GM19438 (cell line): Measurements from ENCODE around the gene ATM.
"Not testable (repeated sequence)": the region's sequence is repeated elsewhere in the genome, so short reads cannot be mapped to it uniquely, and the experiment has no call there.

ENCODE experiments used
- ATAC-seq: cut with Tn5 transposase; IDR thresholded peaks from one replicate; pipeline ENCODE4 v1.9.1; 2021; ENCODE audit warnings: low read depth; ENCODE audit not compliant: unreplicated experiment

ATM gene

DNA sequence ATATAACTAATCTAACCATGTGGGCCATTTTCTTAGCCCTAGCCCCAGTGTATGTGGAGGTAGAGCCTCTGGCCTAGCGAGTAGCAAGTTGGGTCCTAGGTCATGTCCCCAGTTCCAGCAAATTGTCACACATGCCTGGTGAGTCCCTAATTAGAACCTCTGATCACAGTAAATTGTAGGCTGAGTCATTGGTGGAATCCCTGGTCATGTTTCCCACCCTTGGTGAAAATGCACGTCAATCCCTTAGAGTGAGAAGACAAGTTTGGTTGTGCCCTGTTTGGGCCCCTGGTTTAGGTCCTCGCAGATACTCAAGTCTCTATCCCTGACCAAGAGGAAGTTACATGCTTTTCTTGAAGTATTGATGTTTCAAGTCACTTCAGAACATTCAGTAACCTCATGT, 46.7 kb downstream of the ATM start:
- ATAC-seq = no peak

DNA sequence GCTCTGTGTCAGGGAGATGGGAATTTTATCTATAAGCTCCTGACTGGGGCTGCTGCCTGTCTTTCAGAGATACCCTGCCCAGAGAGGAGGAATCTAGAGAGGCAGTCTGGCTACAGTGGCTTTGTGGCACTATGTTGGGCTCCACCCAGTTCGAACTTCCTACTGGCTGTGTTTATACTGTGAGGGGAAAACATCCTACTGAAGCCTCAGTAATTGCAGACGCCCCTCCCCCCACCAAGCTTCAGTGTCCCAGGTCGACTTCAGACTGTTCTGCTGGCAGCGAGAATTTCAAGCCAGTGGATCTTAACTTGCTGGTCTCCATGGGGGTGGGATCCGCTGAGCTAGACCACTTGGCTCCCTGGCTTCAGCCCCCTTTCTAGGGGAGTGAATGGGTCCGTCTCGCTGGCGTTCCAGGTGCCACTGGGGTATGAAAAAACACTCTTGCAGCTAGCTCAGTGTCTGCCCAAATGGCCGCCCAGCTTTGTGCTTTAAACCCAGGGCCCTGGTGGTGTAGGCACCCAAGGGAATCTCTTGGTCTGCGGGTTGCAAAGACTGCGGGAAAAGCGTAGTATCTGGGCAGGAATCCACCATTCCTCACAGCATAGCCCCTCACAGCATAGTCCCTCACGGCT, 54.2 kb downstream of the ATM start:
- not testable (repeated sequence) for ATAC-seq

DNA sequence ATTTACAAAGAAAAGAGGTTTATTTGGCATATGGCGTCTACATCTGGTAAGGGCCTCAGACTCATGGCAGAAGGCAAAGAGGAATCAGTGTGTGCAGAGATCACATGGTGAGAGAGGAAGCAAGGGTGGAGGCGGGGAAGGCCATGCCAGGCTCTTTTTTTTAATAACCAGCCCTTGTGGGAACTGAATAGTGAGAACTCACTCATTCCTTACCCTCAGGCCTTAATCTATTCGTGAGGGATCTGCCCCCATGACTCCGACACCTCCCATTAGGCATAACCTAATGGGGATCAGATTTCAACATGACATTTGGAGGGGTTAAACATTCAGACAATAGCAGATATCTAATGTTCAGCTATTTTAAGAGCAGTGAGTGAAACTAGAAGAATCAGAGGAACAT, 55.7 kb downstream of the ATM start:
- no peak for ATAC-seq

DNA sequence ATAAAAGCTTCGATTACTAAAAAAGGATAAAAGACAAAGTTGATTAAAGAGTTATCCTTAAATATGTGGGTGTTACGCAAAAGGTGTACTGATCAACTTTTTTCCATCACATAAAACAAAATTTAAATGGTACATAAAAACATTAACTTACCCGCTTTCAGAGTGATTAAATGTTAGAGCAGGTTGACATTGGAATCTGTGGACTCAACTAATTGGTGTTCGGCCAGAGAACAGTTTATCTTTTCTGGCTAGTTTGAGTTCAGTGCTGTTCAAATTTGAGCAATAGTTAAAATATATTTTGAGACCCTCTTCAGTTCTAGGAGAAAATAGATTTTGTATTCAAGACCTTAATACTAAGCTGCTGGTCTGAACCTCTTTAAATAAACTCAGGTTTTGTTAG, 56.1 kb downstream of the ATM start:
- no peak for ATAC-seq

DNA sequence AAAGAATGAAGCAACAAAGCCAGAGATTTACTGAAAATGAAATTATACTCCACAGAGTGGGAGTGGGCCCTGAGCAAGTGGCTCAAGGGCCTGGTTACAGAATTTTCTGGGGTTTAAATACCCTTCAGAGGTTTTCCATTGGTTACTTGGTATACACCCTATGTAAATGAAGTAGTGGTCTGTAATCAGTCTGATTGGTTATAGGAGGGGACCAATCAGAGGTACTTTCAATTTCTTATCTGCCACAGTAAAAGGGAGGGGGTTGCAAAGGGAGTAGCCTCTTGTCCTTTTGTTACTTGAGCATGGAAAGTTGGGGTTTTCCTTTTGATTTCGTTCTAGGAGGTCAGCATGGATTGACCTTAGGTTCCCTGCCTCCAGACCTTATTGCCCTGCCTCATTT, 63.5 kb downstream of the ATM start:
- ATAC-seq = no peak

DNA sequence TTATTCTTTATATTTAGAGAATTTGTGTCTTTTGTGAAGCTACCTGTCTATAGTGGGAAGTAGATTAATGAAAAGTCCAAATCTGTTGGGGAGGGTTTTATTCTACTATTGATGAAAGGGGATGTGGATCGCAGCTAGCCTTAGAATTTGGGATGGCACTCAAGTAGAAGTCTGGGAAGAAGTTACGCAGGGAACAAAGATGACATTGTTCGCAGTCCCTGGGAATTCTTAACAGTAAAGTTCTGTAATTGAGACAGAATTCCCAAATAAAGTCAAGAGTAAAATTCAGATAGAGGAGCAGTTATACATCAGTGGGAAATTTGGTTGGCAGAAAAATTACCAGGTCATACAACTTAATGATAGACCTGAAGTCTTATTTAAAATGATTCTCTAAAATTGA, 64.1 kb downstream of the ATM start:
- no peak for ATAC-seq

DNA sequence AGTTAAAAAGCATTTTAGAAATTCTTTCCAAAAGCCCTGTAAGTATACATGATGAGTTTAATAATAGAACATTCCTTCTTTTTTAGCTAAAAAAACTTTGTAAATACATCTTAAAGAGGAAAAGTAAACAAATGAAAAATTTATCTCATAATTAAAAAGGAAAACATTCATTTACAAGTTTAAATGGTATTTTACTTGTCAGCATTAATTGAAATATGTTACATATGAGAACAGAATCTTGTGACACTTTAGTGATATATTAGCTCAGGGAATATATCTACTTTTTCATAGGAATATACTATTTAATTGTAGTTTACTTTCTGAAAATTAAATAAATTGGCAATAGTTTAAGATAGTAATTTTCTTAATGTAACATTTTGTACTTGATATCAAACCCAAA, 66.2 kb downstream of the ATM start:
- ATAC-seq = not testable (repeated sequence)

DNA sequence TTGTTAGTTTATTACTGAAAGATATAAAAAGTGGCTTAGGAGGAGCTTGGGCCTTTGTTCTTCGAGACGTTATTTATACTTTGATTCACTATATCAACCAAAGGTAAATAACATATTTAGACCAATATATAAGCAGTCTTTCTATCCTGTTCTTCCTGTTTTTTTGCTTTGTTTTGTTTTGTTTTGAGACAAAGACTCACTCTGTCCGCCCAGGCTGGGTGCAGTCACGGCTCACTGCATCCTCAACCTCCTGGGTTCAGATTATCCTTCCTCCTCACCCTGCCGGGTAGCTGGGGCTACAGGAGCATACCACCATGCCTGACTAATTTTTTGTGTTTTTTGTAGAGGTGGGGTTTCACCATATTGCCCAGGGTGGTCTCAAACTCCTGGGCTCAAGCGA, 66.8 kb downstream of the ATM start:
- ATAC-seq = peak; percentile 85

DNA sequence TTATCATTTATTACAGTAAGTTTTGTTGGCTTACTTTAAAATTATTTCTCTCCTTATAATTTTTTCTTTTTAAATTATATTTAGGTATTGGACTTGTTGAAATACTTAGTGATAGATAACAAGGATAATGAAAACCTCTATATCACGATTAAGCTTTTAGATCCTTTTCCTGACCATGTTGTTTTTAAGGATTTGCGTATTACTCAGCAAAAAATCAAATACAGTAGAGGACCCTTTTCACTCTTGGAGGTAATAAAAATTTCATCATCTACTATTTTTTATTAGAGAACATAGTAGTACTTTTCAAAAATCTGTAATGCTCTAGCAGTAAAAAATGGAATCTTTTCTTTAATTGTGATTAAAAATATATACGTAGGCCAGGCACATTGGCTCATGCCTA, 70.4 kb downstream of the ATM start:
- no peak for ATAC-seq

DNA sequence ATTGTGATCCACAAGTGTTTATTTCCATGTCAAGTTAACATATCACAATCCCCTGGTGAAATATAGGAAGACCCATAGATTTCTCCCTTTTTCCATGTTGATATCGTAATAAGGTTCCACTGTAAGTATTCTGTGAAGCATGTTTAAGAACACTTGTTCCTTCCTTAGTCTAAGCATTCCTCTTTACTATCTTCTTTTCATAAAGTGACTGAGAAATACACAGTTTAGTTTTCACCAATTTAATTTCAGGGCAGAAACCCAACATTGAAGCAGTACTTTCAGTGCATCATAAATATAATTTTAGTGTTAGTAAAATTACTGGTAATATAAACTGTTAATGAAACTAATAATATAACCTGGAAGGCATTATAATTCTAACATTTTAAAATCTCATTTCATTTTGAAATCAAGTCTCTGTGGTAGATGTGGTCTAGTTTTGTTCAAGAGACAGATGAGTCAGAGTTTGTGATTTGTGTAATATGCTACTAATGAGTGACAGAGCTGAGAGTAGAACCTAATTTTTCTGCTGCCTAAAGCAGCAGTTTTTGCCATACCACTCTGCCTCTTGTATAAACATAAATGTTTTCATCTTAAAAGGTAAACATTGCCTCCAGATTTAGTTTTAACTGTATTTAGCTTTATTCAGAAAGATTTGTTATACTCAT, 79.4 kb downstream of the ATM start:
- peak; percentile 80 for ATAC-seq

DNA sequence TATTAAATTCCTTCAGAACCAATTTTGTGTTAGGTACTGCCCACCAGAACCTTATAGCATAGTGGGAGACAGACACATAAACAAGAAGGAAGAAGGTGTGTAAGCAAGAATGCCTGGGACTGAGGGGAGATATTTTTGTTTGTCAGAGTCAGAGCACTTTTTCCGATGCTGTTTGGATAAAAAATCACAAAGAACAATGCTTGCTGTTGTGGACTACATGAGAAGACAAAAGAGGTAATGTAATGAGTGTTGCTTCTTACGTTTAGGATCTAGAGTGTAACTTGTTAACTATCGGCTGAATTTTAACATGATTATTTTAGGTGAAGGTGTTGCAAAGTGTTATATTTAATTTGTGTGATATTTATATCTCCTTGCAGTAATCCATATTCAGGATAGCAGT, 84.9 kb downstream of the ATM start:
- ATAC-seq = no peak

DNA sequence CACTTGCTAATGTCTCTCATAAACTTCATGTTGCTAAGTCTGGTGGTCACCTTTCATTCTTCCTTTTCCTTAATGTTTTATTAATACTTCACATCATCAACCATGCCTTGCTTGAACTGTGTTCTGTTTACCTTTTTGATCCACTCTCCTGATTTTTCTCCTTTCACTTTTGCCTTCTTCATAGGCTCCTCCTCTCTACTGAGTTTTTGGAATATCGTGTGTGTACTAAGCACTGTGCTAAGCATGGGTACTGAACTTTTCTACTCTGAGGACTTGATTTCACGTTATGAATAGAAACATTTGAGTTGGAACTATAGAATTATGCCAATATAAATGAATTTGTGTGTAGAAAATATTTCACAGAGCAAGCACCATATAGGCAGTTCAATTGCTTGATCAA, 90.6 kb downstream of the ATM start:
- no peak for ATAC-seq

DNA sequence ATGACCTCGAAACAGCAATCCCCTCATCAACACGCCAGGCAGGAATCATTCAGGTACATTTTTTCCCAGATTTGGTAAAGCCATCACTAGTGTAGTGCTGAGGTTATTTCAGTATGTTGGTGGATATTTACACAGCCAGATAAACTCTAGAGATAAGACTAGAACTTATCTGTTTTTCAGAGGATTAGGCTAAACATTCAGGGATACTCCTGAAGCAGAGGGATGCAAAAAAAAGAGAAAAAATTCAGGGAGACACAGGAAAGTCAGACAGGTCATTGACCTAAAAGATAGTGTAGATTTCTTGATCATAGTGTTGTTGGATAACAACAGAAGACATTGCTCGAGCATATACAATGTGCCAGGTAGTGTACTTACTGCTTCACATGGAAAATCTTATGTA, 93.2 kb downstream of the ATM start:
- ATAC-seq = no peak

DNA sequence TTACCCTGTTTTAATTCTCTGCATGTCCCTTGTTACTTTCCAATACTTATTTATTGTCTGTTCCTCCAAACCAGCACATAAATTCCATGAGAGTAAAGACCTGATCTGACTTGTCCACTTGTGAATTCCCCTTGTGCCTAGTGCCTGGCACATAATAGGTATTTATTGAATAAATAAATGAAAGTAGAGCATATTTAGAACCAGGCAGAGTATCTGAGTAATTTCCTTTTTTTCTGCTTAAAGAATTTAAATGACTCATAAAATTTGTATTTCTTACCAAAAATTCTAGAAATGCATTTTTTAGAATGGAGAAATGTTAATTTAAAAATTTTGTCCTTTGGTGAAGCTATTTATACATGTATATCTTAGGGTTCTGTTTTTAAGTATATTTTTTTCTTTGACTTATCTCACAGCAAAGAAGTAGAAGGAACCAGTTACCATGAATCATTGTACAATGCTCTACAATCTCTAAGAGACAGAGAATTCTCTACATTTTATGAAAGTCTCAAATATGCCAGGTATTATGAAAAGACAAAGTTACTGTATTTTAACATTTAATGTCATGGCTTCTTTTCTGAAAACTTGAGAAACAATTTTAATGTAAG, 96.8 kb downstream of the ATM start:
- no peak for ATAC-seq

DNA sequence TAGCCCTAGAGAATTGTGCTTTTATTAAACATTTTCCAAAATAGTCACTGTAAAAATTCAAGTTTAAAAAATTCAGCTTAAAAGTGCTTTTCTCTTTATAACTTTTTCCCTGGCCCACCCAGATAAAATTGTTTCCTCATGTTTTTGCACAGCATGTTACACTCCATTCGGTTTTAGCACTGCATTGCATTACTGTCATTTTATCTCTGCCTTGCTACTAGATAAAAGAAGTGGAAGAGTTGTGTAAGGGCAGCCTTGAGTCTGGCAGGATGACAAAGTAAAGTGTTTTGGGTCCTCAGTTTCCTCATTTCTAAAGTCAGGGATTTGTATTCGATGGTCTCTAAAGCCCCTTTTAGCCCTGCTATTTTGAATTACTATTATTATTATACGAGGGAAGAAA, 99.8 kb downstream of the ATM start:
- no peak for ATAC-seq

DNA sequence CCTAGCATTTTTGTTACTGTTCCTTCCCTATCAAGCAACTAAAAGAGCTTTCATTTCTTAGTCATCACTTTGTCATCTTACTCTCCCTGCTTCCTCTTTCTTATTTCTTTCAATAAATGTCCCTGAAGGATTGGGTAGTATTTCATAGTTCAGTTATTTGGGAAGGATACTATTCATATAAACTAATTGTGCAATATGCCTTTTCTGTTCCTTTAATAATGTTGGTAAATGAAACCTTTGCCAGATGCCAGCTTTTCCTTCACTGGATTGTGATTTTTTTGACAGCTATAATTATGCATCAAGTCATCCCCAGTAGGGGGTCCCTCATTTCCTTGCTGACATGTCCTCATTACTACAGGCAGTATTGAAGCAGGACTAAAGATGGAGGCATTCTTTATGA, 101.7 kb downstream of the ATM start:
- no peak for ATAC-seq

DNA sequence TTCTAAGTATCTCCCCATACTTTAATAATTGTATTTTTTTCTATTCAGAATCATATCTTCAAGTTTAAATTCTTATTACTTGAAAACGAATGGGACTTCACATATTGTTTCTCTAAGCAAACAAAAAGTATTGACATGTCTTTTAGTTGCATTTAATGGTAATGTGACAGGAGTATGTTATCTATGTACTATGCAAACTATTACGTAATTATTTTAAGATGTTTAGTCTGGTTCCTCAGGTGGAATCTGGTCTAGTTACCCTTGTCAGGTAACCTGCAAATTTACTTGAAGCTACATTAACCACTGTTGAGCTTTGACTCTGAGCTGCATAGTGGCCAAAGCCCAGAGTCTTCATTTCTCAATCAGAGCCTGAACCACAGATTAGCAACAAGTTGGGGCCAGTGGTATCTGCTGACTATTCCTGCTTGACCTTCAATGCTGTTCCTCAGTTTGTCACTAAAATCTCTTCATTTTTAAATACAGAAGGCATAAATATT, 110.6 kb downstream of the ATM start:
- ATAC-seq = no peak

DNA sequence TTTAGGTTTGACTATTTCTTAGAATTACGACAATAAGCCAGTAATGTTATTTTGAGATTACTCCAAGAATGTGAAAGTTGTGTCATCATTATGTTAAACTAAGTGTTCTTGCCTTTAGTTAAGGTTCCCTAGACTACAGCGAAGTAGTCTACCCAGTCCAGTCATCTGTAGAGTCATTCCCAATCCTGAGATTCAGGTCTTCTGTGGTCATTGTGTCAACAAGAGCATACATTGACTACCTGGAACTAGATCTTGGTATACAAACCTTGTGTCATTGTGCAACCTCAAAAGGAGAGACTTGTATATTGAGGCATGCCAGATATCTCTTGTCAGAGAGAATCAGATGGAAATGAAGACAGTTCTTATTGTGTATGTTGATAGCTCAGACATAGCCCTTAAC, 115.9 kb downstream of the ATM start:
- ATAC-seq = no peak

DNA sequence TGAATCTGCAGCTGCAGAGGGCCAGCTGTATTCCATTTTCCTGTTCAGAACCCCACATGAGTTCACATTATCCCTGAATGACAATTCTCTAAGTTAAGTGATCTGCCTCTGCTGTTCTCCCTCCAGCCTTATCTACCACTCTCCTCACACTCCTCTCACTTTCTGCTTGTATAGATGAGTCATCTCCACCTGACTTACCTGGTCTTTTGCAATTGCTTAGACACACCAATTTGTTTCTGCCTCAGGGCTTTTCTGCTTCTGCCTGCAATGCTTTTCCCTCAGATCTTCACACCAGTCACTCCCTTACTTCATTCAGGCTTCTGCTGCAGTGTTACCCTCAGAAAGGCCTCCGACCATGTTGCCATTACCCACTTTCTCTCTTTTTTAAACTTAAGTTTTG, 118.1 kb downstream of the ATM start:
- ATAC-seq = no peak

DNA sequence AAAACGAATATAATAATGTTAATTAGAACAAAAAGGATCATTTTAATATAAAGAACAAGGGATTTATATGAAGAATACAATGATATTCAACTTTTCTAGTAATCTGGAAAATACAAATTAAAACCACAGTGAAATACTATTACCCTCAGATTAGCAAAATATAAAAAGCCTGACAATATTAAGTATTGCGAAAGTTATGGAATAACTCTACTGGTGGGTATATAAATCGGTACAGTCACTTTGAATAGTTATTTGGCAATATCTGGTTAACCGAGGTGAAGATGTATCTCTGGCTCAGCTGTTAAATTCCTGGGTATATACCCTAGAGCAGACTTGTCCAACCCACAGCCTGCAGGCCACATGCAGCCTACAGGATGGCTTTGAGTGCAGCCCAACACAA, 118.8 kb downstream of the ATM start:
- no peak for ATAC-seq

DNA sequence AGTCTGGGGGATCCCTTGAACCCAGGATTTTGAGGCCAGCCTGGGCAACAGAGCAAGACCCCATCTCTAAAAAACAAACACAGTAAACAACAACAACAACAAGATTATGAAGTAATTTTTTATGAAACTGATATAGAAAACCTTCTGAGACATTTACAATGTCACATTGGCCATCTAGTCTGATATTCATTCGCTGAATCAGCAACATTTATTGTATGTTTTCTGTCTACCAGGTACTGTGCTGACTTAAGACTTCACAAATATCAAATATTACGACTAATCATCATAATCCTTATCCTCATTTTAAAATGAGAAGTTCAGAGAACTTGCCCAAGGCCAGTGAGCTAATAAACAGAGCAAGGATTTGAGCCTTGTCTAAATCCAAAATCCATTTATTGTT, 120.8 kb downstream of the ATM start:
- ATAC-seq = no peak

DNA sequence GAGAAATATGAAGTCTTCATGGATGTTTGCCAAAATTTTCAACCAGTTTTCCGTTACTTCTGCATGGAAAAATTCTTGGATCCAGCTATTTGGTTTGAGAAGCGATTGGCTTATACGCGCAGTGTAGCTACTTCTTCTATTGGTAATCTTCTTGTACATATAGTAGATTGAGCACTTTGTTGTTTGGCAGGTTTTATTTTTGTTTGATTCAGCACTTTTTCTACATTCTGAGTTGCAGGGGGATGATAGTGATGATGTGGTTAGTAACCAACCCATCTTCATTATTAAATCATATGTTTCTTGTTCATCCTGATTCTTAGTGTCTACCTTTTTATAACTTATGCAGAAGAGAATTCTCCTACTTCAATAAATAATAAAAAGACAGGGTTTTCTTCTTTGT, 122.9 kb downstream of the ATM start:
- no peak for ATAC-seq
